ENCODE data around the gene KCNIP4.

KCNIP4 gene

GRCh38 chr4:20899591-20899990, 1049.0 kb downstream of the KCNIP4 start:
- no peak for TF ChIP-seq CTCF (conservative IDR thresholded peaks at IDR 0.05; ENCODE audit: low read depth, low read length)
- Histone ChIP-seq H4K20me1 (ENCODE audit: insufficient read depth) (no peaks in the 10 kb centered on the region), H3K4me1 (ENCODE audit: low read depth, poor library complexity, severe bottlenecking) (peaks cover 1% of the 10 kb centered on the region), H3K36me3 (ENCODE audit: insufficient read depth) (no peaks in the 10 kb centered on the region), H3K79me2 (ENCODE audit: insufficient read depth, low read depth) (no peaks in the 10 kb centered on the region), H3K27ac (no peak overlapping the region), H3K9ac (no peak overlapping the region), H3K27me3 (ENCODE audit: insufficient read depth, low read depth) (no peaks in the 10 kb centered on the region), H3K4me2 (no peak overlapping the region), H3K4me3 (IDR thresholded peaks at IDR 0.05; ENCODE audit: insufficient read depth, low read depth, low read length) (no peak overlapping the region), H2AFZ (ENCODE audit: low read depth) (no peak overlapping the region)

GRCh38 chr4:20895988-20896387, 1052.6 kb downstream of the KCNIP4 start:
- Histone ChIP-seq H3K79me2 (ENCODE audit: insufficient read depth, low read depth) (no peaks in the 10 kb centered on the region), H3K4me1 (ENCODE audit: low read depth, poor library complexity, severe bottlenecking) (no peaks in the 10 kb centered on the region), H3K4me2 (no peak overlapping the region), H3K9ac (no peak overlapping the region), H3K27me3 (ENCODE audit: insufficient read depth, low read depth) (no peaks in the 10 kb centered on the region), H3K4me3 (IDR thresholded peaks at IDR 0.05; ENCODE audit: insufficient read depth, low read depth, low read length) (no peak overlapping the region), H4K20me1 (ENCODE audit: insufficient read depth) (no peaks in the 10 kb centered on the region), H3K36me3 (ENCODE audit: insufficient read depth) (no peaks in the 10 kb centered on the region), H3K27ac (no peak overlapping the region), H2AFZ (ENCODE audit: low read depth) (no peak overlapping the region)
- no peak for TF ChIP-seq CTCF (conservative IDR thresholded peaks at IDR 0.05; ENCODE audit: low read depth, low read length)

- Histone ChIP-seq H3K4me1 (ENCODE audit: low read depth, poor library complexity, severe bottlenecking) (no peaks in the 10 kb centered on the region), H4K20me1 (ENCODE audit: insufficient read depth) (no peaks in the 10 kb centered on the region), H2AFZ (ENCODE audit: low read depth) (no peak overlapping the region), H3K36me3 (ENCODE audit: insufficient read depth) (no peaks in the 10 kb centered on the region), H3K27ac (no peak overlapping the region), H3K27me3 (ENCODE audit: insufficient read depth, low read depth) (no peaks in the 10 kb centered on the region), H3K4me2 (no peak overlapping the region), H3K79me2 (ENCODE audit: insufficient read depth, low read depth) (no peaks in the 10 kb centered on the region), H3K9ac (no peak overlapping the region), H3K4me3 (IDR thresholded peaks at IDR 0.05; ENCODE audit: insufficient read depth, low read depth, low read length) (no peak overlapping the region)
- TF ChIP-seq CTCF (conservative IDR thresholded peaks at IDR 0.05; ENCODE audit: low read depth, low read length) = no peak
Observed at GRCh38 chr4:20895208-20895607, 1053.4 kb downstream of the KCNIP4 start.

GRCh38 chr4:20890761-20891160, 1057.8 kb downstream of the KCNIP4 start:
- H3K4me1 ChIP-seq (ENCODE audit: low read depth, poor library complexity, severe bottlenecking) = no peaks in the 10 kb centered on the region
- H3K4me3 ChIP-seq (IDR thresholded peaks at IDR 0.05; ENCODE audit: insufficient read depth, low read depth, low read length) = no peak overlapping the region
- no peaks in the 10 kb centered on the region for H3K36me3 ChIP-seq (ENCODE audit: insufficient read depth)
- H3K79me2 ChIP-seq (ENCODE audit: insufficient read depth, low read depth) = no peaks in the 10 kb centered on the region
- no peak overlapping the region for H3K9ac ChIP-seq
- no peak overlapping the region for H2AFZ ChIP-seq (ENCODE audit: low read depth)
- no peaks in the 10 kb centered on the region for H4K20me1 ChIP-seq (ENCODE audit: insufficient read depth)
- H3K27ac ChIP-seq = no peak overlapping the region
- no peaks in the 10 kb centered on the region for H3K27me3 ChIP-seq (ENCODE audit: insufficient read depth, low read depth)
- H3K4me2 ChIP-seq = no peak overlapping the region
- no peak for TF ChIP-seq CTCF (conservative IDR thresholded peaks at IDR 0.05; ENCODE audit: low read depth, low read length)

Measured in KMS-11 (cell line).